ENCODE results near the gene CDCA7L.

- TF ChIP-seq CTCF (IDR thresholded peaks at IDR 0.05) (no peak), POLR2A (IDR thresholded peaks at IDR 0.05) (no peak)
These were observed 21.9 kb upstream of the CDCA7L start for GRCh38 chr7:21967598-21968003.
